CD4-positive, alpha-beta T cell treated with Interleukin-2 at 100 ng/mL for 4 hours (primary cell): Measurements from ENCODE around the gene PRELID2.
"Not testable (repeated sequence)": the region's sequence is repeated elsewhere in the genome, so short reads cannot be mapped to it uniquely, and the experiment has no call there.

Experiments
- DNase-seq: peaks from one replicate; pipeline ENCODE4 v3.0.0-alpha.2; 2020; ENCODE audit warnings: low spot score

PRELID2 gene

DNA sequence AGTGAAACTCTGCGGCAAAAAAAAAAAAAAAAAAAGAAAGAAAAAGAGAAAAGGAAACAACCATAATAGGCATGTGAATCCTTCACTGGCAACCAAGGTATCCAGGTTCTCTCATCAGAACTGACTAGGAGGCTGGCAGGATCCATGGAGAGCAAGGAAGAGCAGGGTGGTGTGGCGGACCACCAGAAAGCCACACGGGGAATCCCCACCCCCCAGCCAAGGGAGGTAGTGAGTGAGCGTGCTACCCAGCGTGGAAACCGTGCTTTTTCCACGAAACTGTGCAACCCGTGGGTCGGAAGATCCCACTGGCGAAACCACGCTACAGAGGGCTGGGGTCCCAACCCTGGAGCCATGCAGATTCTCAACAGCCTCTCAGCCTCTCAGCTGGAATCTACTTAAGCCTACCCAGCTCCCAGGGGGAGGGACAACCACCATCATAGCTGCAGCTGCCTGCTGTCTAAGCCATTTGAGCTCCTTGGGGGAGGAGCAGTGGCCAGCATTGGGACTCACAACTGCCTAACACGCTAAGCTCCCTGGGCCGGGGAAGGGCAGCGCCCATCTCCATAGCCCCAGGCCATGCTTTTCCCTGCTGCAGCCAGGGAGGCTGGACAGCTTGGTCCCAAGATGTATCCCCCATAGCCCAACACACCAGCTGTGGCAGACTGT lies 91.6 kb downstream of the PRELID2 start:
- DNase-seq = no peak

GRCh38 chr5:145739843-145740242 lies 95.3 kb downstream of the PRELID2 start:
- DNase-seq = no peak

DNA sequence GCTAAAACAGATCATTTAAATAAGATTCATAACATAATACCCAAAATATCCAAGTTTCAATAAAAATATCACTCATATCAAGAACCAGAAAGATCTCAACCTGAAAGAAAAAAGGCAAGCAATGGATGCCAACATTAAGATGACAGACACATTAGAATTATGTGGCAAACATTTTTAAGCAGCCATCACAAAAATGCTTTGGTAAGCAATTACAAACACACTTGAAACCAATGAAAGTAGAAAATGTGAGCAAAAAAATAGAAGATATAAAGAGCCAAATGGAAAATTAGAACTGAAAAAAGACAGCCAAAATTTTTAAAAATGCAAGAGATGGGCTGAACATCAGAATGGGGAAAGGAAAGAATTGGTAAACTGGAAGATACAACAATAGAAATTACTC lies 96.9 kb downstream of the PRELID2 start:
- DNase-seq = no peak

- no peak for DNase-seq
Measured at GRCh38 chr5:145737578-145737977, 97.6 kb downstream of the PRELID2 start.

- DNase-seq = not testable (repeated sequence)
Measured at GRCh38 chr5:145729956-145730355, 105.2 kb downstream of the PRELID2 start.

GRCh38 chr5:145723516-145723915 lies 111.6 kb downstream of the PRELID2 start:
- no peak for DNase-seq

GRCh38 chr5:145718956-145719355 lies 116.2 kb downstream of the PRELID2 start:
- DNase-seq = no peak

GRCh38 chr5:145715412-145715811 lies 119.7 kb downstream of the PRELID2 start:
- no peak for DNase-seq

- no peak for DNase-seq
Measured at GRCh38 chr5:145712245-145712644, 122.9 kb downstream of the PRELID2 start.

- DNase-seq = no peak
Measured at GRCh38 chr5:145711417-145711816, 123.7 kb downstream of the PRELID2 start.
